Right cardiac atrium (tissue), 5 donors: ENCODE results near the gene SENP8. TPM values are rescaled to one million over a fixed set of nuclear protein-coding genes. Genes with fewer than 3 reads are reported as not detected.
A peak's percentile ranks its signal among the peaks of the same experiment; 100 is the strongest.

Source experiments
- ATAC-seq, 2 donors: fragments of 200-7000 bp; cut with Tn5 transposase; one replicate each; pipeline versions ENCODE4 v1.8.0 to v1.9.1; 2020; ENCODE audit warnings: moderate library complexity in 2 of 2, mild to moderate bottlenecking in 1 of 2
- DNase-seq, 3 donors: peaks; one replicate each; pipeline ENCODE4 v3.0.0-alpha.2; 2020
- H3K27ac ChIP-seq: one replicate; pipeline ENCODE4 v1.5.1; 2013; ENCODE audit warnings: mild to moderate bottlenecking, low read length, control low read depth, moderate library complexity
- H3K27me3 ChIP-seq: one replicate; pipeline ENCODE4 v1.6.1; 2013; ENCODE audit not compliant: control insufficient read depth, insufficient read depth
- H3K4me1 ChIP-seq: one replicate; pipeline ENCODE4 v1.6.1; 2013; ENCODE audit warnings: low read length; ENCODE audit not compliant: control insufficient read depth, insufficient read depth
- H3K4me3 ChIP-seq: one replicate; pipeline ENCODE4 v1.5.1; 2013; ENCODE audit warnings: low read length, control low read depth
- H3K9me3 ChIP-seq: one replicate; pipeline ENCODE4 v1.6.1; 2013; ENCODE audit warnings: low read length; ENCODE audit not compliant: control insufficient read depth
- WGBS: extraction: QIAGEN DNeasy Blood & Tissue Kit; methylation state at CpG from one replicate; pipeline ENCODE4 v1.1.7; 2013; 5-methylcytosine and 5-hydroxymethylcytosine counted together
- intact Hi-C, 4 donors: fragments of 100-400 bp; cut with DNase I; formaldehyde crosslinking; loops; one replicate each; pipeline versions ENCODE4 v1.11.0 to v1.14.0; 2022 to 2023
- polyA plus RNA-seq: library from polyadenylated mRNA; stranded (reverse); fragments of 200-250 nt; gene quantifications from one replicate; pipeline ENCODE4 v1.2.3, GENCODE V29; 2013
- total RNA-seq, 4 donors: library from RNA; stranded (reverse); fragmentation: NEBNext Ultra II Directional; extraction: Animal tissue kit (Norgen Biotek cat#: 25700); gene quantifications; one replicate each; pipeline ENCODE4 v1.2.1, GENCODE V29; 2021
- donor health status: healthy with polysubstance abuse.
- donor health status: DM: no; HTN: yes; CAD: no.
- donor health status: DM: no; HTN: no; CAD: no.
- donor health status: DM: no; HTN: yes; CAD: no; lungs with severe emphysema.
- donor health status: DM: yes; HTN: yes; CAD: no.

SENP8 gene
- total and polyA plus RNA-seq, 5 donors = 3.6 to 5.3 (median 4.5) TPM

- 79% methylated on average over 4 of the region's 4 CpGs for WGBS
- no peak for DNase-seq
- Histone ChIP-seq H3K27ac (no peak overlapping the region), H3K4me3 (no peak overlapping the region), H3K4me1 (no peaks in the 10 kb centered on the region), H3K9me3 (no peaks in the 10 kb centered on the region), H3K27me3 (no peaks in the 10 kb centered on the region)
- no peak for ATAC-seq
- intact Hi-C loops = no loop called here
These were observed 4.7 kb upstream of the SENP8 start for GRCh38 chr15:72113347-72114031.

- intact Hi-C loops = no loop called here
- DNase-seq = peak in 2 of 3 donors; percentile 36 to 66
- Histone ChIP-seq H3K27me3 (no peaks in the 10 kb centered on the region), H3K27ac (peak overlapping the region; percentile 85), H3K4me3 (peak overlapping the region; percentile 82), H3K4me1 (no peaks in the 10 kb centered on the region), H3K9me3 (no peaks in the 10 kb centered on the region)
- WGBS = under 1% methylated on average over 24 of the region's 24 CpGs
- ATAC-seq = peak; percentile 10 to 31
These were observed 1.3 kb upstream of the SENP8 start for GRCh38 chr15:72116731-72117485.

GRCh38 chr15:72117486-72118016 is 652 bp upstream of the SENP8 start:
- Histone ChIP-seq H3K27me3 (no peaks in the 10 kb centered on the region), H3K4me3 (peak overlapping the region; percentile 82), H3K4me1 (no peaks in the 10 kb centered on the region), H3K27ac (peak overlapping the region; percentile 85), H3K9me3 (no peaks in the 10 kb centered on the region)
- ATAC-seq = peak; percentile 91
- under 1% methylated on average over 59 of the region's 59 CpGs for WGBS
- intact Hi-C loops = no loop called here
- peak; percentile 90 to 95 (median 94) for DNase-seq

- ATAC-seq = no peak
- intact Hi-C loops = no loop called here
- H3K27ac ChIP-seq = no peak overlapping the region
- H3K9me3 ChIP-seq = no peaks in the 10 kb centered on the region
- no peaks in the 10 kb centered on the region for H3K27me3 ChIP-seq
- DNase-seq = no peak
- no peaks in the 10 kb centered on the region for H3K4me1 ChIP-seq
- no peak overlapping the region for H3K4me3 ChIP-seq
- WGBS = 44% methylated on average over 1 of the region's 1 CpG
These were observed 6.0 kb downstream of the SENP8 start for GRCh38 chr15:72124218-72124617.

DNA sequence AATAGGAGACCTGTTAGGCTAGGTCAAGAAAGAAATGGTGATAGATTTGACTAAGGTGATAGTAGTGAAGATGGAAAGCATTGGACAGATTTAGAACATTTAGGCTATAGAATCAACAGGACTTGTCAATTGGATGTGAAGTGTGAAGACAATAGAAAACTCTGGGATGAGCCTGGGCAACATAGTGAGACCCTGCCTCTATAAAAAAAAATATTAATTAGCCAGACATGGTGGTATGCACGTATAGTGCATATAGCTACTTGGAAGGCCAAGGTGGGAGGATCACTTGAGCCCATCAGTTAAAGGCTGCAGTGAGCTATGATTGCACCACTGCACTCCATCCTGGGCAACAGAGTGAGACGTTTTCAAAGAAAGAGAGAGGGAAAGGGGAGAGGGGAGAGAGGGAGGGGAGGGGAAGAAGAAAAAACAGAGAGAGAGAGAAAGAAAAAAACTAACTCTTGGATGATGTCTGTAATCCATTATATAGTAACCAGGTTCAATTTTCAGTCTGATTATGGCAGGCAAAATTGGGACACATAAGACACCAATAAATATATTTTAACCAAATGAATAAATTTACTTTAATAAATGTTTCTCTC is 9.6 kb downstream of the SENP8 start:
- no peak overlapping the region for H3K27ac ChIP-seq
- intact Hi-C loops = no loop called here
- H3K4me1 ChIP-seq = no peaks in the 10 kb centered on the region
- 52% methylated on average over 2 of the region's 2 CpGs for WGBS
- ATAC-seq (no peak), DNase-seq (no peak)
- H3K27me3 ChIP-seq = no peaks in the 10 kb centered on the region
- H3K4me3 ChIP-seq = no peak overlapping the region
- no peaks in the 10 kb centered on the region for H3K9me3 ChIP-seq

DNA sequence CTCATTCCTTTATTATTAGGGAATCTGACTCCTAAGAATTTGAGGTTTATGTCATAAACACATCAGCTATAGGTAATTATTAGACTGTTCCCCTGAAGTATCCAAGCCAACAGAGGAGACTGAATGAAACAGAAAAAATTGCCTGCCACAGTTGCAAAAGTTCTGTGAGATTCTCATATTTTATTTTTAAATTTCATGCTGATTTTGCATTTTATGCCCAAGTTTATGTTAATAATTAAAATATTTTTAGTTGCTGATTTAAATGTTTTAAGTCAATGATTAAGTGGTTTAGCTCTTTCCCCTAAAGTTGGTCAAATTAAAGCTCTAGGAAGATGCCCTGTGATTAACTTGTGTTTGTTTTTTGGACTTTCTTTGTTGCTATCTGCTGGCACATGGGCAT is 10.2 kb downstream of the SENP8 start:
- intact Hi-C loops = no loop called here
- ATAC-seq (no peak), DNase-seq (no peak)
- Histone ChIP-seq H3K4me3 (no peak overlapping the region), H3K27me3 (no peaks in the 10 kb centered on the region), H3K27ac (no peak overlapping the region), H3K9me3 (no peaks in the 10 kb centered on the region), H3K4me1 (no peaks in the 10 kb centered on the region)

DNA sequence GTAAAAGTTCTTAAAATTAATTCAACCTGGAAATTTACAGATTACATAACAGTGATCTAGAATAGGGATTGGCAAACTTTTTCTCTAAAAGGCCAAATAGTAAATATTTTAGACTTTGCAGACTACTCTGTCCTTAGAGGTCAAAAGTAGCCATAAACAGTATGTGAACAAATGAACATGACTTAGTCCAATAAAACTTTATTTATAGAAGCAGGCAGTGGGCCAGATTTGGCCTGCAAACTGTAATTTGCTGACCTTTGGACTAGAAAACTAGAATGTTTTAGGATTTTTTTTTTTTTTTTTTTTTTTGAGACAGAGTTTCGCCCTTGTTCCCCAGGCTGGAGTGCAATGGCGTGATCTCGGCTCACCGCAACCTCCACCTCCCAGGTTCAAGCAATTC is 12.1 kb downstream of the SENP8 start:
- DNase-seq (no peak), ATAC-seq (no peak)
- no peaks in the 10 kb centered on the region for H3K27me3 ChIP-seq
- 98% methylated on average over 4 of the region's 4 CpGs for WGBS
- no peaks in the 10 kb centered on the region for H3K9me3 ChIP-seq
- H3K4me3 ChIP-seq = no peak overlapping the region
- H3K4me1 ChIP-seq = no peaks in the 10 kb centered on the region
- no peak overlapping the region for H3K27ac ChIP-seq
- intact Hi-C loops = no loop called here

GRCh38 chr15:72131922-72132321 is 13.7 kb downstream of the SENP8 start:
- intact Hi-C loops = no loop called here
- DNase-seq = no peak
- no peaks in the 10 kb centered on the region for H3K4me1 ChIP-seq
- H3K9me3 ChIP-seq = no peaks in the 10 kb centered on the region
- H3K27me3 ChIP-seq = no peaks in the 10 kb centered on the region
- WGBS = 75% methylated on average over 3 of the region's 3 CpGs
- H3K4me3 ChIP-seq = no peak overlapping the region
- no peak for ATAC-seq
- H3K27ac ChIP-seq = no peak overlapping the region

- no peak overlapping the region for H3K27ac ChIP-seq
- DNase-seq (no peak), ATAC-seq (no peak)
- no peaks in the 10 kb centered on the region for H3K27me3 ChIP-seq
- WGBS = 86% methylated on average over 1 of the region's 1 CpG
- intact Hi-C loops = no loop called here
- no peaks in the 10 kb centered on the region for H3K9me3 ChIP-seq
- H3K4me3 ChIP-seq = no peak overlapping the region
- no peaks in the 10 kb centered on the region for H3K4me1 ChIP-seq
These were observed 15.0 kb downstream of the SENP8 start for GRCh38 chr15:72133211-72133610.

GRCh38 chr15:72135719-72136118 is 17.5 kb downstream of the SENP8 start:
- H3K27me3 ChIP-seq = no peaks in the 10 kb centered on the region
- H3K27ac ChIP-seq = no peak overlapping the region
- no peak for ATAC-seq
- intact Hi-C loops = no loop called here
- no peak overlapping the region for H3K4me3 ChIP-seq
- 66% methylated on average over 2 of the region's 2 CpGs for WGBS
- H3K9me3 ChIP-seq = no peaks in the 10 kb centered on the region
- H3K4me1 ChIP-seq = no peaks in the 10 kb centered on the region
- no peak for DNase-seq
